ENCODE measurements around the gene FAM181A.

Gene FAM181A

GRCh38 chr14:93969082-93969828 is 42.1 kb downstream of the FAM181A start:
- DNase-seq (ENCODE audit: low read depth), result peak; percentile 47
- no peak for TF ChIP-seq CTCF (IDR thresholded peaks at IDR 0.05; ENCODE audit: low read depth, low read length, missing control alignments)
- H3K4me3 ChIP-seq (ENCODE audit: low read depth, low read length), result no peak overlapping the region

- TF ChIP-seq CTCF (IDR thresholded peaks at IDR 0.05; ENCODE audit: low read depth, low read length, missing control alignments), result peak; percentile 56
- DNase-seq (ENCODE audit: low read depth), result no peak
- H3K4me3 ChIP-seq (ENCODE audit: low read depth, low read length), result peak overlapping the region; percentile 34
Measured at GRCh38 chr14:93970585-93970964, 43.4 kb downstream of the FAM181A start.

GRCh38 chr14:93970965-93971634 is 44.0 kb downstream of the FAM181A start:
- peak overlapping the region; percentile 34 for H3K4me3 ChIP-seq (ENCODE audit: low read depth, low read length)
- TF ChIP-seq CTCF (IDR thresholded peaks at IDR 0.05; ENCODE audit: low read depth, low read length, missing control alignments), result no peak
- DNase-seq (ENCODE audit: low read depth), result peak; percentile 66

GRCh38 chr14:93971635-93972027 is 44.5 kb downstream of the FAM181A start:
- TF ChIP-seq CTCF (IDR thresholded peaks at IDR 0.05; ENCODE audit: low read depth, low read length, missing control alignments), result no peak
- no peak overlapping the region; the same call in 1 of the 2 replicates for H3K4me3 ChIP-seq (ENCODE audit: low read depth, low read length)
- no peak for DNase-seq (ENCODE audit: low read depth)

GRCh38 chr14:93972618-93973205 is 45.6 kb downstream of the FAM181A start:
- no peak for TF ChIP-seq CTCF (IDR thresholded peaks at IDR 0.05; ENCODE audit: low read depth, low read length, missing control alignments)
- no peak for DNase-seq (ENCODE audit: low read depth)
- no peak overlapping the region for H3K4me3 ChIP-seq (ENCODE audit: low read depth, low read length)

- no peak for TF ChIP-seq CTCF (IDR thresholded peaks at IDR 0.05; ENCODE audit: low read depth, low read length, missing control alignments)
- no peak overlapping the region for H3K4me3 ChIP-seq (ENCODE audit: low read depth, low read length)
- no peak for DNase-seq (ENCODE audit: low read depth)
Measured at GRCh38 chr14:93973607-93974006, 46.5 kb downstream of the FAM181A start.

Measured in GM12864 (cell line).